Astrocyte of the spinal cord (primary cell): ENCODE results near the gene SPO11.

Experiments used
- DNase-seq: peaks from one replicate; pipeline ENCODE4 v3.0.0; 2011; ENCODE audit warnings: low read depth, low spot score
- H3K4me3 ChIP-seq: 2 replicates; pipeline ENCODE4 v1.5.1; 2011; ENCODE audit warnings: low read depth, mild to moderate bottlenecking, low read length, moderate library complexity
- in situ Hi-C: cut with HindIII; loops from 2 replicates; pipeline ENCODE4 v1.10.0; 2017; ENCODE audit warnings: low sequenced_read_pairs
- TF ChIP-seq, protein P1 (sequence below): IDR thresholded peaks from 2 replicates; pipeline ENCODE4 v1.5.1; 2012; ENCODE audit warnings: low read depth, mild to moderate bottlenecking, low read length, inconsistent platforms

SPO11 gene

DNA sequence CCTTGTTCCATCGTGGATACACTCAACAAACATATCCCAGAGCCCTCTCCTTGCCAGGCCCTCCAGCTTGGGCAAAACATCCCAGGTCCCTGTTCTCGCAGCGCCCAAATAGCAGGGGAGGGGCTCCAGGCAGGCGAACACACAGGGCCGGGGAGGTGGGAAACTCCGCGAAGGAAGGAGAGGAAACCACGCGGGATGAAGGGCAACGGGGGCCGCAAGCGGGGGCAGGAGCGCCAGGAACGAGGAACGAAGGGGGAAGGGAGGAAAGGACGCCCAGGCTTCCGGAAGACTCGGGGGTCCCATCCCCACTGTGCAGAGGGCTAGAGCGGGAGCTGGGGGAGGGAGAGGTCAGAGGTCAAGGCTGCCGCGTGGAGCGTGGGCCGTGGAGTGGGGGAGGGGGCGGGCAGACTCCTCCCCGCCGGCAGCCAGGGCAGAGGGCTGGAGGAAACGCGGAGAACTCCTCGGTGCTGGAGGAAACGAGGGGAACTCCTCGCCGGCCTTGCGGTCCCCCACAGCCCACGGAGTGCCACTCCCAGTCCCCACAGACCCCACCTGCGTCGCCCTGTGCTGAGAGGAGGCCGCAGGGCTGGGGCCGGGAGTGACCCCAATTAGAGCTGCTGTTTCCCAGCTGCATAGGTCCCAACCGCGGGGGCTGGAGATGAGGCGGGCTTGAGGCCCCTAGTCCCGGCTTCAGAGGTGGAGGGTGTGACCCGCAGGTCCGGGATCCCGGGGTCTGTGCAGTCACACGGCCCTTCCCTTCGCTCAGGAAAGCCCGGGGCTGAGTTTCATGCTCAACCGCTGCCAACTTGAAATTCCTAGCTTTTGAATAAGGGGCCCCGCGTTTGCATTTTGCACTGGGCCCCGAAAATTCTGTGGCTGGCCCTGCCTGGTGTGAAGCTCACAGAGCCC is 60.3 kb downstream of the SPO11 start:
- TF ChIP-seq, protein P1, sequence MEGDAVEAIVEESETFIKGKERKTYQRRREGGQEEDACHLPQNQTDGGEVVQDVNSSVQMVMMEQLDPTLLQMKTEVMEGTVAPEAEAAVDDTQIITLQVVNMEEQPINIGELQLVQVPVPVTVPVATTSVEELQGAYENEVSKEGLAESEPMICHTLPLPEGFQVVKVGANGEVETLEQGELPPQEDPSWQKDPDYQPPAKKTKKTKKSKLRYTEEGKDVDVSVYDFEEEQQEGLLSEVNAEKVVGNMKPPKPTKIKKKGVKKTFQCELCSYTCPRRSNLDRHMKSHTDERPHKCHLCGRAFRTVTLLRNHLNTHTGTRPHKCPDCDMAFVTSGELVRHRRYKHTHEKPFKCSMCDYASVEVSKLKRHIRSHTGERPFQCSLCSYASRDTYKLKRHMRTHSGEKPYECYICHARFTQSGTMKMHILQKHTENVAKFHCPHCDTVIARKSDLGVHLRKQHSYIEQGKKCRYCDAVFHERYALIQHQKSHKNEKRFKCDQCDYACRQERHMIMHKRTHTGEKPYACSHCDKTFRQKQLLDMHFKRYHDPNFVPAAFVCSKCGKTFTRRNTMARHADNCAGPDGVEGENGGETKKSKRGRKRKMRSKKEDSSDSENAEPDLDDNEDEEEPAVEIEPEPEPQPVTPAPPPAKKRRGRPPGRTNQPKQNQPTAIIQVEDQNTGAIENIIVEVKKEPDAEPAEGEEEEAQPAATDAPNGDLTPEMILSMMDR = no peak
- H3K4me3 ChIP-seq = no peak overlapping the region
- no peak for DNase-seq
- in situ Hi-C loops = no loop called here

DNA sequence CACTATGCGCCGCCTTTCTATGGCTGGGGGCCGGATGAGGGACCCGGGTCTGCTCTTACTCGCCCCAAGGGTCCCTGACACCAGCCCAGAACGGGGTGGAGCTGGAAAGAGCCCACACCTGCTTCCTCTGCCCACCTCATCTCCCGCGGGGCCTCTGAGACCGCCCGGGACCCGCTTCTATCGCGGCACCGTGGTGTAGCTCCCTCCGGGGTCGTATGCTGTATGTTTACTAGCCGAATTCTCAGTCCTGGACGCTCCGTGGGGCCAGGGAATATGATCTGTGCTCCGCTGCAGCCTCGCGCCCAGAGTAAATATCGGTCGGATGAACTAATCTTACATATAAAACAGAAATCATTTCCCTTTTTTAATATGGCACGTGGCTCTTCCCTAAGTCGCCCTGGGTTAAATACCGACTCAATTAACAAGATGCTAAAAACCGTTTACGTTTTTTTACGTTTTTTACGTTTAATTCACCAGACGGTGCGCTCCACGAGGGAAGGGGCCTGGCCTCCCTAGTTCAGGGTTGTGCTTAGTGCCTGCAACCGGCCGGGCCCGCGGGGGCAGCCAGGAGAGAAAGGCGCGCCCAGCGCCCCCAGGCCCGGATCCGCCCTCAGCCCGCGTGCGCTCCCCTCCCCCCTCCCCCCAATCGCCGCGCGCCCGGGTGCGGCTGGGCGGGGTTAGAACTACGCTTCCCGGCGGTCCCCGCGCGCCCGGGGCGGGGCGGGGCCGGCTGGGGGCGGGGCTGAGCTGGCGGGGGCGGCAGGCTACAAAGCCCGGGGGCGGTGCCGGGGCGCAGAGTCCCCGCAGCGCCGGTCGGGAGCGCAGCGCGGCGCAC is 61.2 kb downstream of the SPO11 start, which contains the start of gene RBM38:
RBM38 (plus strand) TSS at position 793 of the 835 bp plus-strand sequence. CDS start 186 bp downstream, outside the sequence.
- TF ChIP-seq, protein P1 = no peak
- in situ Hi-C loops = no loop called here
- H3K4me3 ChIP-seq = peak within 1 kb of the TSS; percentile 62
- DNase-seq = peak; percentile 39

GRCh38 chr20:57391439-57392301 is 62.1 kb downstream of the SPO11 start:
- TF ChIP-seq, protein P1 = no peak
- peak overlapping the region; percentile 62 for H3K4me3 ChIP-seq
- in situ Hi-C loops = no loop called here
- no peak for DNase-seq

DNA sequence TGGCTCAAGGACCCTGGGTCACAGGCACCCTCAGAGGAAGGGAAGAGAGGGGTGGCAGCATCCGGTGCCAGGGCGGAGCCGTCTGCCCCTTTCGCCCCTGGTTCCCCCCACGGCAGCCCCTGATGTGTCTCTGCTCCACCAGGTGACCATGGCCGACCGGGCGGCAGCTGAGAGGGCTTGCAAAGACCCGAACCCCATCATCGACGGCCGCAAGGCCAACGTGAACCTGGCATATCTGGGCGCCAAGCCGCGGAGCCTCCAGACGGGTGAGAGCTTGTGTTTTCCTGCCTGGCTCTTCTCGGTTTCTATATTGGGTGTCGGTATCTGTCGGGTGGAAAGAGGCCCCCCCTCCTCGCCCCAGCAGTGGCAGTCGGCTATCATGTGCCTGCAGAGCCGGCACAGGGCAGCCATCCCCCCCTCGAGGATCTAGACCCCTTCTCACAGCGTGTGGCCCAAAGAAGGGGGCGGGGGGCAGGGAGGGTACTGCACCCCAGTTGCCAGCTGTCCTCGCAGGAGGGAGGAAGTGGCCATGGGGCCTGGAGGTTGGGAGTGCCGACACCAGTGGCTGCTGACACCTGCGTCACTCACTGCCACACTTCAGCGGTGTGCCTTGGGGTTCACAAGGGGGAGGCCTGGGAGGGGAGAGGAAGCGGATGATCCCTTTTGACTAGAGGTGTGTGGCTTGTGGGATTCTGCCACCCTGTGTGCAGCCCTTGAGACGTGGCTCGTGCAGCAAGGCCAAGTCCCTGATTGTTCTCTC is 63.1 kb downstream of the SPO11 start:
- peak overlapping the region; percentile 62 for H3K4me3 ChIP-seq
- in situ Hi-C loops = no loop called here
- TF ChIP-seq, protein P1 = no peak
- no peak for DNase-seq
